Measurements from ENCODE around the gene OSBP.

- TF ChIP-seq POLR2AphosphoS5 (IDR thresholded peaks at IDR 0.05; ENCODE audit: low read depth) (no peak), EZH2 (IDR thresholded peaks at IDR 0.05; ENCODE audit: low read depth, unreplicated experiment) (no peak), EZH2phosphoT487 (IDR thresholded peaks at IDR 0.05; ENCODE audit: unreplicated experiment) (no peak), CREB1 (CRISPR knock-in tag; IDR thresholded peaks at IDR 0.05; ENCODE audit: low read depth) (no peak), REST (IDR thresholded peaks at IDR 0.05; ENCODE audit: unreplicated experiment) (no peak), NANOG (IDR thresholded peaks at IDR 0.05; ENCODE audit: borderline replicate concordance) (no peak), ZNF114 (CRISPR knock-in tag; IDR thresholded peaks at IDR 0.05) (no peak), JUNB (IDR thresholded peaks at IDR 0.05; ENCODE audit: unreplicated experiment) (no peak), ETS1 (IDR thresholded peaks at IDR 0.05) (no peak)
- TF ChIP-seq, protein P1, sequence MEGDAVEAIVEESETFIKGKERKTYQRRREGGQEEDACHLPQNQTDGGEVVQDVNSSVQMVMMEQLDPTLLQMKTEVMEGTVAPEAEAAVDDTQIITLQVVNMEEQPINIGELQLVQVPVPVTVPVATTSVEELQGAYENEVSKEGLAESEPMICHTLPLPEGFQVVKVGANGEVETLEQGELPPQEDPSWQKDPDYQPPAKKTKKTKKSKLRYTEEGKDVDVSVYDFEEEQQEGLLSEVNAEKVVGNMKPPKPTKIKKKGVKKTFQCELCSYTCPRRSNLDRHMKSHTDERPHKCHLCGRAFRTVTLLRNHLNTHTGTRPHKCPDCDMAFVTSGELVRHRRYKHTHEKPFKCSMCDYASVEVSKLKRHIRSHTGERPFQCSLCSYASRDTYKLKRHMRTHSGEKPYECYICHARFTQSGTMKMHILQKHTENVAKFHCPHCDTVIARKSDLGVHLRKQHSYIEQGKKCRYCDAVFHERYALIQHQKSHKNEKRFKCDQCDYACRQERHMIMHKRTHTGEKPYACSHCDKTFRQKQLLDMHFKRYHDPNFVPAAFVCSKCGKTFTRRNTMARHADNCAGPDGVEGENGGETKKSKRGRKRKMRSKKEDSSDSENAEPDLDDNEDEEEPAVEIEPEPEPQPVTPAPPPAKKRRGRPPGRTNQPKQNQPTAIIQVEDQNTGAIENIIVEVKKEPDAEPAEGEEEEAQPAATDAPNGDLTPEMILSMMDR (conservative IDR thresholded peaks at IDR 0.05; ENCODE audit: low read depth in 2 of 2) = no peak
These were observed 14.9 kb upstream of the OSBP start for GRCh38 chr11:59630493-59630892.
